ENCODE results near the gene SORCS2.

SORCS2 gene

GRCh38 chr4:7531640-7531994, 339.3 kb downstream of the SORCS2 start:
- no peak for DNase-seq (ENCODE audit: low read depth)

DNA sequence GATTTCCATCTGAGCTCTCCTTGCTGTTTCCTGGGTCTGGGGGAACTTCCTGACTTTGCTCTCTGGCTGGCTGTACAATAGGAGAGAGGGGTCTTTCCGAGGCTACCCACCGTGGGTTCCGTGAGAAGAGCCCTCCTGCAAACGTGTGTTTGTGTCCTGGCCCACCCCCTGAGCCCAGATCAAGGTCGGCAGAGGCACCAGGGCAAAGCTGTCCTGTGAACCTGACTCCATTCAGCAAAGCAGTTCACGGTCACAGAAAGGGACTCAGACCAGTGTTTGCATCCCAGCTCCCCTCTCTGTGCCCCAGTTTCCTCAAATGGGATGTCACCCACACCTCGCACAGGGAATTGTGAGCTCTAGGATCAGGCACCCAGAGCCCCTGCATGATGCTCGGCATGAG, 339.7 kb downstream of the SORCS2 start:
- no peak for DNase-seq (ENCODE audit: low read depth)

DNA sequence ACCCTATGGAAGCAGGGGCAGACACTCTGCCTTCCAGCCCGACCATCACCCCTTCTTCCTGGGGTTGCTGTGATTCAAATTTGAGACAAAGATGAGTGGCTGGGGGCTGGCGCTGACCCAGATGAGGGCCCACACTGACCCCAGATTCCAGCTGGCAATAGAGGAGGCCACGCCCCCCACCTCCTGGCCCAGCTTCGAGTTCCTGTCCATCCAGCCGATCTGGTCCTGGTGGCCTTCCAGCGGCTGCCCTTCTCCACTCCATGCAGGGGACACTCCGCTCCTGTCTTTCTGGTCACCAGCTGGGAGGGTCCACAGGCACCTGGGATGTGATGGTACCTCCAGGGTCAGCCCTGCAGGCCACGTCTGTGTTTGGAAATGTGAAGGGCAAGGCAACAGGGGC, 340.9 kb downstream of the SORCS2 start:
- DNase-seq (ENCODE audit: low read depth), result no peak

DNA sequence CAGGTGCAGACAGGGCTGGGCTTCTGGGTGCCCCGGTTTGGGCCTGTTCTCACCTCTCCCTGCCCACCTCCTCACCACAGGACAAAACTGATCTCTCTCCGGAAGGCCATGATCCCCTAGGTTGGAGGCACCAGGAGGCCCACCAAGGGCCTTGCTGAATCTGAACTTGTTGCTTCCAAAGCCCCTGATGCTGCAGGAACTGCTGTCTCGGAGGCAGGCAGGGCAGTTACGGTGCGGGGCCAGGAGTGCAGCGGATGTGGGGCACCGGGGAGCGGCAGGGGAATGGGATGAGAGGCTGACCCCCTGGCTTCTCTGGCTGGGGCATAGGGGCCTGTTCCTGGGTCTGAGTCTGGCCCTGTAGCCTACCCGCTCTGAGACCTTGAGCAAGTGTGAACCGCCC, 342.8 kb downstream of the SORCS2 start:
- no peak for DNase-seq (ENCODE audit: low read depth)

DNA sequence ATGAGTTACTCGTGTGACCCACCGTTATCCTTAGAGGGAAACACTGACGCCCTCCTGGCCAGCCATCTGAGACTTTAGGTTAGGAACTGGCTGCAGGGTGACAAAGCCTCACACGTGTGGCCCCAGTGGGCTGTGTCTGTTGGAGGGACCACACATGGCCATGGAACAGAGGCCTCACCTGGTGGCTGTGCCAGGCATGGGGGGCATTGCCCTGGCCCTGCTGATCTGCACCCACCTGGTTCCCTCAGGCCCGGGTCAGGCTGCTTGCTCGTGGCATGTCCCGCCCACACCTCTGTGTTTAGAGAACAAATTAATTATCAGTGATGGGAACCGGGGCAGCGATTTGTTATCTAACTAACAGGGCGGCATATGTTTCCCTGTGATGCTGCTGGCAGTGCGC, 343.3 kb downstream of the SORCS2 start:
- no peak for DNase-seq (ENCODE audit: low read depth)

DNA sequence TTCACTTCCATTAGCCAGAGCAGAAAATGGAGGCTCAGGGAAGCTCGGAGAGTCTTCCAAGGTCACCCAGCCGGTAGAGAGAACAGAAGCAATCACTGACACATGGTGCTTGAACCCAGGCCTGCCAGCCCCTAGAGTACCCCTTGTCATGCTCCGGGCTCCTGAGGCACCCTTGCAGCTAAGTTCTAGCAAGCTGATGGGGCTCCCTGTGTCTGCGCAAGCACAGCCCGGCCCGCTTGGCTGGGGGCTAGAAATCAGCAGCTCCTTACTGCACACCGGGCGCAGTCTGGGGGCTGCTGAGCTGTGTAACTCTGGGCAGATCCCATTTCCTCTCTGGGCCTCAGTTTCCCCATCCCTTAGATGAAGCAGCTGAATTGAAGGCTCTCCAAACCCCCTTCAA, 344.5 kb downstream of the SORCS2 start:
- no peak for DNase-seq (ENCODE audit: low read depth)

GRCh38 chr4:7537853-7538400, 345.6 kb downstream of the SORCS2 start:
- DNase-seq (ENCODE audit: low read depth), result no peak

DNA sequence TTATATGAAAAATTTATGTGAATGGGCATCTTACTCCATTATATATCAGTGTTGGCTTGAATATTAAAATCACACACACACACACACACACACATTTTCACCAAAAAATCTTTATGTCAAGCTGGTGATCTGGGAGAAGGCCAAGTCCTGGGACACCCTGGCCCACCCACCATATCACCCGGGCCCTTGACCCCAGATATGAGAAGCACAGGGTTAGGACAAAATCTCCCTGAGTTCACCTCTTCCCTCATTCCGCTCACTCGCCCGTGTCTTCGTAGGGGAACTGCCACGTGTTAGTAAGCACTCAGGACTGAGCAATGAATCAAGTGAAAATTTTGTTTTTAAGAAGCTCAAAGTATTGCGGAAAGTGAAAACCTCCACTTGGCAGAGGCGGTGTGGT, 346.2 kb downstream of the SORCS2 start:
- DNase-seq (ENCODE audit: low read depth), result no peak

DNA sequence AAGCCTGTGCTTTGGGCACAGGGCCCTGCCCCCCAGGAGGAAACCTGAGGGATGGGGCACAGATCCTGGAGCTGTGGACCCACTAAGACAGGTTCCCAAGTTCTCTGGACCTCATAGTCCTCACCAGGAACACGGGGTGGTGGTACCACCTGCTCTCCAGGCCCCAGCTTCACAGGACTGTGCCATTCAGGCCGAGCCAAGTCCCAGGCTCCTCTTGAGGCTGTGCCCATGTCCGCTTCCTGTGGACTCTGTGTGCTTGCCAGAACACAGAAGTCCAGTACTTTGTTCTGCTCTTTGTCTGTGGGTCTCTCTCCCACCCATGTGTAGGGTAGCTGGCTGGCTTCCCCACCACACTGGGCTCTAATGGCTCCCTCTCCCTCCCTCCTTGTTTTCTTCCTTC, 346.8 kb downstream of the SORCS2 start:
- DNase-seq (ENCODE audit: low read depth), result no peak

GRCh38 chr4:7539659-7540058, 347.3 kb downstream of the SORCS2 start:
- no peak for DNase-seq (ENCODE audit: low read depth)

GRCh38 chr4:7540206-7540605, 347.9 kb downstream of the SORCS2 start:
- no peak for DNase-seq (ENCODE audit: low read depth)

GRCh38 chr4:7540654-7541413, 348.5 kb downstream of the SORCS2 start:
- DNase-seq (ENCODE audit: low read depth), result no peak

GRCh38 chr4:7541414-7541810, 349.1 kb downstream of the SORCS2 start:
- no peak for DNase-seq (ENCODE audit: low read depth)

GRCh38 chr4:7542781-7543180, 350.4 kb downstream of the SORCS2 start:
- DNase-seq (ENCODE audit: low read depth), result no peak

GRCh38 chr4:7546152-7546808, 353.9 kb downstream of the SORCS2 start:
- DNase-seq (ENCODE audit: low read depth), result no peak

GRCh38 chr4:7546809-7547367, 354.6 kb downstream of the SORCS2 start:
- peak; percentile 21 for DNase-seq (ENCODE audit: low read depth)

DNA sequence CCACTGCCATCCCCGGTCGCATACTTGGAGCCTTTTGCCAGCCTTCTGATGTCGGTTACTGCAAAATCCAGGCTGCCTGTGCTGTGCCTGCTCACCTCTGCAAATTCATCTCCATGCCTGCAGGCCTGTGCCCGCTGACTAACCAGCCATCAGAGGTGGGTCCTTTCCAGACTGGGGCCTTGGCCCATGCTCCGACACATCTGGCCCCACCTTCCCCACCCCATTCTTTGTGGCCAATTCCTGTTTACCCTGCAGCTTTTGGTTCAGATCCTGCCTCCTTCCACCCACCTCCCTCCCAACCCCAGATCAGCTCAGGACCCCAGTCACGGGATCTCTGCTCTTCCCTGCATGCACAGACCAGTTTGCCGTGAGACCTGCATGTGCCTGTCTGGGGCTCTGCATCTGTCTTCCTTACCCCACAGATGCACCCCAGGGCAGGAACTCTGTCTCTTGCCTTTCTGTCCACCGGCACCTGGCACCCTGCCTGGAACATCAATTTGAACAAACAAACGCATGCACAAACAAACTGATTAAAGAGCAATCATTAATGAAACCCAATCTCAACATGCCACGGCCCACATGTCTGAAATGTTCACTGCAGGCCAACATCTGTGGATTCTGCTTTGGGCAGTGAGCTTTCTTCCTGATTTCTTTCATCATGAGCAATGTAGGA, 355.2 kb downstream of the SORCS2 start:
- no peak for DNase-seq (ENCODE audit: low read depth)

DNA sequence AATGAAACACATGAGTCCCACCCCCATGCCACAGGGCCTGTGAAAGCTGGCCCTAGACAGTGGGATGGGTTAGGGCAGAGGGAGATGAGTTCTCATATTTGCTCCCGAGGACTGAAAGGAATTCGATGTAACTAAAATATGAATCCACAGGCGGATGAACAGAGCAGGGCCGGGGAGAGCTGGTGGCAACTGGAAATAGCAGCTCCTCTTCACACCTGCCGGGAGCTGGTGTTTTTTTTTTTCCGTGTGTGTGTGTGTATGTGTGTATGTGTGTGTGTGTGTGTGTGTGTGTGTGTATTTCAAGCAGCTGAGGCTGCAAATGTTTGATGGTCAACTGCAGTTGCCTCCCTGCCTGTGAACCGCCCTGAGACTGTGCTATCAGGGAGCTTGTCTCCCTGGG, 357.5 kb downstream of the SORCS2 start:
- DNase-seq (ENCODE audit: low read depth), result no peak

GRCh38 chr4:7552466-7552865, 360.1 kb downstream of the SORCS2 start:
- no peak for DNase-seq (ENCODE audit: low read depth)

DNA sequence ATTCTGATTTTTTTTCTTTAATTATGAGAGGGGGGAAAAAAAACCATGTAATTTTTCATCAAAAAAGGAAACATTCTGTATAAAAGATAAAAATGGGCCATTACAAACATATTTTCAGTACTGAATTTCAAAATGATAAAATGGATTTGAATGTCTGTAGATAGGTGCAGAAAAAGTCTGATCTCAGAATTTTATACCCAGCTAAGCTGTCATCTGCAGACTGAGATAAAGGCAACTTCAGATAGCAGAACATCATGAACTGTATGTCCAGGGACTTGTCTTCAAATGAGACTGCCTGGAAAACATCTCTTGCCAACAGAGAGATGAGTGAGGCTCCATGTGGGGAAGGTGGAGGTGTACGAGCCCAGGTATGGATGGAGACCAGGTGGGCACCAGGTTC, 360.9 kb downstream of the SORCS2 start:
- no peak for DNase-seq (ENCODE audit: low read depth)

DNA sequence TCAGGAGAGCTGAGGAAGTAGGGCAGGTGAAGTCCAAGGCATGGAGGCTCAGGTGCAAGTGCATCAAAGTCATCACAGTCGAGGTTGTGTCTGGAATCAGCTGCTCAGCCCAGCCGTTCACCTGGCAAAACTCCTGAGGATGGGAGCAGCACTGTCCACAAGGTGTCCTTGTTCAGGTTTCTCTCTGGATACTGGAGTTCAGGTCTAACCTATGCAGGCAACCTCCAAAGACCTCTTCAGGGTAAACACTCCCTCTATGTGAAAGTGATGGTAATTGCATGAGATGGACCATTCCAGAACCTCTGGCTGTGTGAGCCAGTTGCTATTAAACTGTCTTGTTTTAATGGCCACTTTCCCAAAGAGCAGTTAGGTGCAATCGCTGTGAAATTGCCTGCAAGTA, 362.6 kb downstream of the SORCS2 start:
- DNase-seq (ENCODE audit: low read depth), result no peak

- DNase-seq (ENCODE audit: low read depth), result no peak
Measured at GRCh38 chr4:7556558-7556957, 364.2 kb downstream of the SORCS2 start.

DNA sequence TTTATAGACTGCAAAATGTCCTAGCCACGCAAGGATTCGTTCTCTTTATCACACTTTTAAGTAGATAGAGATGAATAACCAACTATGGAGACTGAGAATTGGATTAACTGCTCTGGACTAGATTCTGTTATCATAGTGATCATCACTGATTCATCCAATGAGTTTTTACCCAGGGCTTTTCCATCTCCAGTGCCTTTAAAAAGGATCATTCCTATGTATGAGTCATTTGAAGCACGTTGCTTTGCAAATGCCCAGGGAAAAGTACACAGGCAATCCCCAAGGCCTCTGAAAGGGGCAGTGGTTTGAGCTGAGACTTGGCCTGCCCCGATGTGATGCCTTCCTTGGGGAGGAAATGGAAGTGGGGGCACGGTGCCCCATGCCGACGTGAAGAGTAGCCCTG, 365.1 kb downstream of the SORCS2 start:
- DNase-seq (ENCODE audit: low read depth), result peak; percentile 60

Measured in GM04504 (cell line).